ENCODE results near the gene CLECL1.

The CLECL1 gene

DNA sequence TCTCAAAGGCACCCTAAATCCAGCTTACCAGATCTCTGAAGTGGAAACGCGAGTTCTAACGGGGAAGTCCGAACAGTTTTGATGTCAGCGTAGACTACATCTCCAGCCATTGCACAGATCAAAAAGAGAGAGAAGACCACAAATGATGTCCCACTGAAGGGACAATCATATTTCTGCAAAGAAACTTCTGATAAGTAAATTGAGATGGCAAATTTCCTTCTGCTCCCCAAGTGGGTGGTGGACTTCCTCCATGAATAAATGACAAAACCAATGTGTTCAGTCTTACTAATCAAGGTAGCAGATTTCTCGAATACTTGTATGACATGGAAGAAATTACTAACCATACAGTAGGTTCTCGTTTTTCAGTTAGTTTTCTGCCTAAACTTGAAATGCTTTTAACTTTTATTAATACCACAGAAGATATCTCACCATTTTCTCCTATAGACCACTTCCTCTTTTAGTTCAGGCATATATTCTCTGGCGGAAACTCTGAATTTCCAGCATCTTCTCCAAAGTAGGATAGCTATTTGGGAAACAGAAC, at the start of gene CLECL1:
CLECL1 (minus strand) TSS at position 177 of the 541 bp plus-strand sequence.
- no peak for DNase-seq (ENCODE audit: low read depth, low spot score)

DNA sequence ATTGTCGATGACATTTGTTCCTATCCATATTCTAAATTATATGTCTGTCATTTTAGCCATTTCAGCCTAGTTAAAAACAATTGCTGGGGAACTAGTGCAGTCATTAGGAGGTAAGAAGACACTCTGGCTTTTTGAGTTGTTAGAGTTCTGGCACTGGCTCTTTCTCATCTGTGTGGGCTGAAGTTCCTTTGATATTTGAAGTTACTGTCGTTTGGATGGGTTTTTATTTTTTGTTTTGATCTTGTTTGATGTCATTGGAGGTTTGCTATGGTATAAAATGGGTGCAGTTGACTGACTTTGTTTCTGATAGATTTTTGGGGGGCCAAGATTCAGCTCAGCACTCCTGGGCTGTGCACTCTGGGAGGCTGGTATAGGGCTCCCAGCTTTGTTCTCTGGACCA, 48.5 kb upstream of the CLECL1 start:
- no peak for DNase-seq (ENCODE audit: low read depth, low spot score)

DNA sequence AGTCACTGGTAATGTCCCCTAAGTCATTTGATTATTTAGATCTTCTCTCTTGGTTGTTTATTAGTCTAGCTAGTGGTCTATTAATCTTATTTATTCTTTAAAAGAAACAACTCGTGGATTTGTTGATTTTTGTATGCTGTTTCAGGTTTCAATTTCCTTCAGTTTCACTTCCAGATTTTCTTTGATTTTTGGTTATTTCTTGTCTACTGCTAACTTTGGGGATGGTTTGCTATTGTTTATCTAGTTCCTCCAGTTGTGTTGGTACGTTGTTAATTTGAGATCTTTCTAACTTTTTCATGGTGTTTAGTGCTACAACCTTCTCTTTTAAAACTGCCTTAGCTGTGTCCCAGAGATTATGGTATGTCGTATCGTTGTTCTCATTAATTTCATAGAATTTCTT, 46.3 kb upstream of the CLECL1 start:
- DNase-seq (ENCODE audit: low read depth, low spot score) = no peak

DNA sequence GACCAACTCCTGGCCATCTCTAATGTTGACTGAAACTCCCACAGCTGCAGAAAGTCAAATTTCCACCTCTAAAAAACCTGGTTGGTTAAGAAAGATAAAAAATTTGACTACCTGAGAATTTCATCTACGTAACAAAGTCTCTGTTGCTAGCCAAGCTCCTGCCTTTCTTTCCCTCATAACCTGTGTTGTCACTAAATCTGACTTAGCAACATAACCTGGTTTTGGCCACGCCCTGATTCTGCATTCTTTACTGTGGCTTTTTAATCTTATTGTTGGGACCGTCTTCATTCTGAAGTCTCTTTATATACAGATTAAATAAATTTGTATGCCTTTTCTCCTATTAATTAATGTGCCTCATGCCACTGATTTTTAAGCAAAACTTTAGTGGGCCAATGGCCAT, 43.9 kb upstream of the CLECL1 start:
- DNase-seq (ENCODE audit: low read depth, low spot score) = no peak

DNA sequence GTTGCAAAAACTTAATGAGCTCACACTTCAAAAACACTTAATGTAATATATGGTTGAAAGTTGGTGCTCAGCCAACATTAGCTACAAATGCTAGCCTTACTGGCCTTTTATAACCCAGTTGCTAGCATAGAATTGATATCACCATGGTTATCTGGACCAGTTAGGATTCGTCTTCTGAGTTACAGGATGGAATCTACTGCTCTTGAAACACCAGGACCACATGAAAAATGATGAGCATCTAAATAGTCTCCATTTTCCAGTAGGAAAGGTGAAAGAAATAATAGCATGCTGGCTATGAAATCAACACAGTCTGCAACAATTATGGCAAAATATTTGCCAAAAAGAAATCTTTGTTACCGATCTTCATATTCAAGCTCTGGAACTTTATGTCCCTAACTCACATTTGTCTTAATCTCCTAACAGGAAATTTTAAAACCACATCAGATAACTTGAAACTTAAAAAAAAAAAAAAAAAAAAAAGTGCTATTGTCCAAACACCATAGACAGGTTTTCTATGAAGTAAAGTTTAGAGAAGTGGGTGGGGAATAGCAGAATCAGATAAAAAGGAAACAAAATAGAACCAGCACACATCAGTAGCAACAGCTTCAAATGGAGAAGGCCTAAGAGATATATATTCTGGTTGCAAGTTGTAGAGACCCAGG, 40.5 kb upstream of the CLECL1 start:
- DNase-seq (ENCODE audit: low read depth, low spot score) = no peak

DNA sequence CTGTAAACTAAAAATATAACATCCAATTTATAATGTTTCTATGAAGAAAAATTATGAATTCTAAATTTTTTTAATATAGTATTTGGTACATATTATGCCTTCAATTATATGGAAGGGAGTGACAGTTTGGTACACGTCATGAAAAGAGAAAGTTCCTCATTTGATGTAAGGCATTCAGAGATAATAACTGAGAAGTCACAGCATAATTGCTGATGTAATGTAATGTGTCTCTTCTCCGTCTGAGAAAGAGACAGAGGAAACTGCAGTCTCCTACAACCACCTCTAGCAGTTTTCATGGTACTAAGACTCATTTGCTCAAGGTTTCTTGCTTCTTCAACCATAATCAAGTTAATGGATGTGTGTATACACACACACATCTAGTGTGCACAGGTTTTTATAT, 30.1 kb upstream of the CLECL1 start:
- no peak for DNase-seq (ENCODE audit: low read depth, low spot score)

DNA sequence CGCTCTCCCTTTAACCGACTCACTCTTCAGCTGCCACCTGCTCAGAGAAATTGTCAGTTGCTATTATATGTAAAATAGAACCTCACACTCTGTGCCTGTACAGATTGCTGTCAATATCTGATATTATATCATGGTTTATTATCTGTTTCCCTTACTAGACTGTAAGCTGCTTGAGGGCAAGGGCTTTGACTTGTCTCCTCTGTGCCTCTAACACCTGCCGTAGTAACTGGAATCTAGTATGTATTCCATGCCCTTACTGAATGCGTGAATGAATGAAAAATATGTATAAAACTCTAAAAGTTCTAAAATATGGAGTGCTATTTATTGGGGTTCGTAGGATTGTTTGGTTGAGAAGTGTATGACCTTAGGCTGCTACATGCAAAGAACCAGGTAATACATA, 29.5 kb upstream of the CLECL1 start:
- no peak for DNase-seq (ENCODE audit: low read depth, low spot score)

DNA sequence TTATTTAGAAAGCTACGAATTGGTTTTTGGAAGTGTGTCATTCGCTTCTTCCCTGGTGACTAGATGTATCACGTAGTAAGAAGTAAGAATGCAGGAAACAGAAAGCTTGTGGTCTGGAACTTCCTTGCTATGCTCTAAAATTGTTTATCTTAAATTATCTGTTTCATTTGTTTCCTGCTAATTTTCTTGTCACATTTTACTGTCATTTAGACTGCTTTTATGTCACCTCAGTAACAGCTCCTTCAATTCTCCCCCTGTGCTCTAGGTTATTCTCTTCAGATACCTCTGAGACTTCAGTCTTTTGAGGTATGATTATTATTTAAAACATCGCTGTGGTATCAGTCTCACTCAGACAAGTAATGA, 28.5 kb upstream of the CLECL1 start:
- no peak for DNase-seq (ENCODE audit: low read depth, low spot score)

DNA sequence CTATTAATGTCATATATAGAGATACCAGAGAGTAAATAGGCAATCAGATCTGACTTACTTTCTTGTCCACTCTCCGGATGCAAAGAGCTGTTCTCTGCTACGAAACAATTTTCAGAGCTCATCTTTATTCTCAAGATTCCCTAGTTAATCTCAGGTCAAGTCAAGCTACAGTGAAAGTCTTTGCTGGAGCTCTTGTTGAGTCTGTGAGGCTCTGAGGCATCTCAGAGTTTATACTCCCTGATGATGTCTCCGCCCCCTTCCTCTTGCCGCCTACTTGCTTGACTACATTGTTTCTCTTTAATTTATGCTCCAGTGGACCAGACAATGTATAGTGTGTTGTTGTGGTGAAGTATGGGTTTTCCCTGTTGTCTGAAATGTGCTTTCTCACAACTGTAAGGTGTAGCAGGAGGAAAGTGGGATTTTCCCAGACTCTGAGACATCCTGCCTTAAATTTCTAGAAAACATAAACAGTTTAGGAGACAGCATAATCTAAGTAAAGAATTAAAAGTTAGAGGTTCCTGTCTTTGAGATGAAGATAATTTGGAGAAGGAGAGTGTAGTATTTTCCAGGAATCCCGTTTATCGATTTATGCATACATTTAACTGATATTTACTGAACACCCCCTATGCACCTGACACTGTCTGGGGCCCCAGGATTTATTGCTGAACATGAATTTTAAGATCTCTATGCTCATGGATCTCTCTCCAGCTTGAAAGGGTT, 28.0 kb upstream of the CLECL1 start, which contains the start of gene CD69:
CD69 (minus strand) TSS at position 203 of the 720 bp plus-strand sequence; CDS start at position 122, 81 bp downstream.
- no peak for DNase-seq (ENCODE audit: low read depth, low spot score)

DNA sequence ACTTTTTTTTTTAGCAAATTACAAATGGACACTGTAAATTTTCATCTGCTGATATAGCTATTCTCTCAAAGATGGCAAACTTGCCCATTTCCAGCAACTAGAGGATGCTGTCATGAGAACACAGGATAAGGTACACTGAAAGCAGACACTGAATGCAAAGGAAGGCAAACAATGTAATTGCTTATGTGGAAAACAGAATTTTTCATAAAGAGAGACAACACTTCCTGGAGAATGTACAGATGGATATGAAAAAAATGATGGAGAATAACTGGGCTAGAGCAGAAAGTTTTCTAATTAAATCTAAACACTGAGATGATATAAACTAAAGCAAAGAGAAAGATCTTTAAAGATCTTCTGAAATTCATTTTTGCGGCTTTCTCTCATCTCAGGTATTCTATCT, 27.2 kb upstream of the CLECL1 start:
- DNase-seq (ENCODE audit: low read depth, low spot score) = no peak

DNA sequence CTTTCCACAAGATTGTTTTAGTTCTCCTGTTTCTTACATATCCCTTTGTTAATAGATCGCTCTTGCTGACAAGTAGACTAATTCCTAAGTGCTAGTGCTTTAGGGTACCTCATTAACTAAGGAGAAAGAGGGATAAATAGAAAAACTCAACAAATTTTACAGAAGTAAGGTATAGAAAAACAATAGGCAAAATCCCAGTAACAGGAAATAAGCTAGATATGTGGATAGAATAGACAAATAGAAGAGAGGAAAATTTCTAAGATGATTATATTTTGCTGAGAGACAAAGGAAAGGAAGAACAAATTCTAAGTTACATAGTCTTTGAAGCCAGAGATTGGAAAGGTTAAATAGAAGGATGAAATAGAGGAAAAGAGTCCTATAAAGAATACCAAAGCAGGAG, 26.8 kb upstream of the CLECL1 start:
- no peak for DNase-seq (ENCODE audit: low read depth, low spot score)

DNA sequence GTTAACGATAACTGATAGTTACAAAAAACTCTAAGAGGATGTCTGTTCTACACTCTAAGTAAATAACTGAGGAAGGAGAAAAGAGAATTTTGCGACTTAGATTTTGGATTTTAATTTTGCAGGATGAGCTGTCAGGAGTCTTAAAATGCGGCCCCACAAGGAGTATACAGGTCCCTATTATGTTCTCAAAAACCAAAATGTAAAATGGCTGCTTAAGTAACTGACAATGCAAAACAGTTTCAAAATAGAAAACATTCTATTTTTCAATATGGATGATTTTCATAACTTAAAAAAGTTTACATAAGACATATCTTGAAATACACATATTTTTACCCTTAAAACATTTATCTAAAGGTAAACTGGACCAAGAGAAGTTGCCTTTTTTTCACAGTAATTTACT, 25.2 kb upstream of the CLECL1 start:
- DNase-seq (ENCODE audit: low read depth, low spot score) = no peak

DNA sequence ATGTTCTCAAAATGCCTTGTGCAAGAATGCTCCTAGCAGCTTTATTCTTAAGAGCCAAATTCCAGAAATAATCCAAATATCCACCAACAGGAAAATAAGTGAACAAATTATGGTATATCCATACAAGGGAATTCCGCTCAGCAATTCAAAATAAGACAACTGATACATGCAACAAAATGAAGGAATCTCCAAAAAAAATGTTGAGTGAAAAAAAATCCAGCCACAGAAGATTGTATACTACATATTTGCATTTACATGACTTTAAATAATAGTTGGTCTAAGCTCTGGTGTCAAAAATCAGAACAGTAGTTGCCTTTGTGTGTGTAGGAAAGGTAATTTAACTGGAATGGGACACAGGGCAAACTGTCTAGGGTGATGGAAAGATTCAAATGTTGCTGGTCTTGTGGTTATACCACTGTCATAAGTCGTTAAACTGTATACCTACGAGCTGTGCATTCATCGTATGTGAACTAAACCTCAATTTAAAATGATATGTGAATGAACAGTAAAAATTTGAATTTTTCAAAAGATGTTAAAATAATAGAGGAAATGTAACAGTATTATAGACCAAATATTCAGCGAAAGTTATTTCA, 24.6 kb upstream of the CLECL1 start:
- DNase-seq (ENCODE audit: low read depth, low spot score) = no peak

DNA sequence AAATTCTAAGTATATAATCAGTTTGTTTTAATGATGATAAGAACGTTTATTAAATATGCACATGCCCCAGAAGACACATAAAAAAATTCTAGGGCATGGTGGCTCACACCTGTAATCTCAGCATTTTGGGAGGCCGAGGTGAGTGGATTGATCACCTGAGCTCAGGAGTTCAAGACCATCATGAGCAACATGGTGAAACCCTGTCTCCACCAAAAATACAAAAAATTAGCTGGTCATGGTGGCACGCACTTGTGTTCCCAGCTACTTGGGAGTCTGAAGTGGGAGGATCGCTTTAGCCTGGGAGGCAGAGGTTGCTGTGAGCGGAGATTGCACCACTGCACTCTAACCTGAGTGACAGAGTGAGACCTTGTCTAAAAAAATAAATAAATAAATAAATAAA, 23.8 kb upstream of the CLECL1 start:
- DNase-seq (ENCODE audit: low read depth, low spot score) = no peak

DNA sequence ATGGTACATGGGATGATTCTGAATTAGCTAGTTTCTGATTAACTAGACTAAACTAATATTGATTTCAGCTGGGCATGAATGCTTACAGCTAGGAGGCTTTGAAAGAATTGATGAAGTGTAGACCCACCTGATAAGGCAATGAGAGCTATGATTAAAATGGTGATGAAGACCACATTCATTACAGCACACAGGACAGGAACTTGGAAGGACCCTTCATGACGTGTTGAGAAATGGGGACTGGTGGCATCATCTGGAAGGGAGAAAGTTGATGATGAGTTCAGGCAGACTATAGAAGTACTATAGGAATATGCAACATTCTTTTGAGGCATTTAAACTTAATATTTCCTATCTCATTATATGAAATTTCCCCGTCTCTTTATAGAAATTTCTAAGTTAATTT, 23.3 kb upstream of the CLECL1 start:
- no peak for DNase-seq (ENCODE audit: low read depth, low spot score)

DNA sequence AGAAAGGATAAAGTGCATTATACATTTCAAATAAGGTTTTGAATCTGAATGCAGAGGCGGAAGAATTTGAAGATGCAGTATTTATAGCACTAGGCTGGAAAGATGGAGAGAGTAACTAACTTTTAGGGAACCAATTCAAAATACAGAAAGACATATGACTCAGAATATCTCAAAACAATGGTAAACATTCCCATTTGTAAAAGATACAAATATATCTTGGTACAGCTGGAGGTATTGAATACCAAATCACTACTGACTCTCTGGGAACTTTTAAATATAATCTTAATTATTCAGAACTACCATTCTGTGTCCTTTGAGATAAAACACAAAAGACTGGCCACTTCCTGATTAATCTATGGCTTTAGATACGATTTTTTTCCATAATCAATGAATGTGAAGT, 22.7 kb upstream of the CLECL1 start:
- no peak for DNase-seq (ENCODE audit: low read depth, low spot score)

DNA sequence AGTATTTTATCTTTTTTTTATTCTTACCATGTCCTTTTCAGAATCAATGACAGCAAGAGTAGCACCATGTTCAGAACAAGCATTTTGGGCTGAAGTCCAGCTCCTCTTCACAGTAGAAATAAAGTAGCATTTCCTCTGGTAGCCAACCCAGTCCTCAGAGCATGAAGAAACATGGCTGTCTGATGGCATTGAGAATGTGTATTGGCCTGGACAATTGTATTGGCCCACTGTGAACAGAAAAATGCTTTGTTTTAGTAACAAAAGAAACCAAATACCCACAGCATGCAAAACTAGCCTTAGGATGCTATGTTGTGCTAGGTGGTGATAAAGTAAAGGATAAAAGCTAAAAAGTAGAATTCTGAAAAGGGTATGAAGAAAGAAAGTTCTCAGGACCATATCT, 22.1 kb upstream of the CLECL1 start:
- DNase-seq (ENCODE audit: low read depth, low spot score) = no peak

DNA sequence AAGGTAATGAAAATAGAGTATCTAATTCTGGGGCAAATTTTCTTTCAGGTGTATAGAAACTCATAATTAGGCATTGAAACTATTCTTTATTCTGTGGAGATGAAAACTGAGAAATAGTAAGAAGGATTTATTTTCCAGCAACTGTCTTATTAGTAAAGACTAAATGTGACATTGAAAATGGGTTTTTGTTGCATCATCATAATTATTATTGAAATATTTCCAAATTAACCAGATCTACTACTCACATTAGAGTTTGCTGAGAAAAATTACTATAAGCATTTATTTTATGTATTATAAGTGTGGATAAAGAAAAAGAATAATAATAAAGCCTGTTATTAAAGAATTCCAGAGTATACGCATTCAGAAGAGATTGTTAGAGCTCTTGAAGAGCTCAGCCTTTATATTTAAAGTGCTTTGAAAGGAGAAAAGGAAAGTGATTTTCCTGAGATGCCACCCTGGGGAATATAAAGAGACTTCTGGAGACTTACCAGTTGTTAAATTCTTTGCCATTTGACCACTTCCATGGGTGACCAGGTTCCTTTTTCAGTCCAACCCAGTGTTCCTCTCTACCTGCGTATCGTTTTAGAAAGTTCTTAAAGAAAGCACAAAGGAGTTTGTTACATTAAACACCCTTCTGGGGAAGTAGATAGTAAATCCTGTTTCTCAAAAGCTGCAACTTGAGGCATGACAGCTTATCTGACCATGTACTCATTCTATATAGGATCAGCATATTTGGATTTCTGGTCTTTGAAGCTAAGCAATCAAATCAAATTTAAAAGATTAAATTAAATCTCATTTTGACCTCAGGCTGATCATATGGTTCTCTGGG, 21.4 kb upstream of the CLECL1 start:
- no peak for DNase-seq (ENCODE audit: low read depth, low spot score)

DNA sequence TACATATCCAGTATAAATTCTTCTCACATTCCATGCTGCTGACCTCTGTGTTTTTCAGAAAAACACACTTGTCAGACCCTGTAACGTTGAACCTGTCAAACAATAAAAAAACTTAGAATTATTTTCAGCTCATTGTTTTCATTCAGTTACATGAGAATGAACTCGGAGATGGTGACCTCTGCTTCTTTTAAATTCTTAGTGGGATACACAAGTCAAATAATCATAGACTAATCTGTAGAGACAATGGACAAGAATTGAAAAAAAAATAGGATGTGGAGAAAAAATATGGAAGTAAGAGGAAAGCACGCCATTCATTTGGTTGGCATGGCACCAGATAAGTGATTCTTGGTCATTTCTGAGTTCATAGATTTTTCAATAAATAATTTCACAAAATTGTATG, 20.6 kb upstream of the CLECL1 start:
- DNase-seq (ENCODE audit: low read depth, low spot score) = no peak

DNA sequence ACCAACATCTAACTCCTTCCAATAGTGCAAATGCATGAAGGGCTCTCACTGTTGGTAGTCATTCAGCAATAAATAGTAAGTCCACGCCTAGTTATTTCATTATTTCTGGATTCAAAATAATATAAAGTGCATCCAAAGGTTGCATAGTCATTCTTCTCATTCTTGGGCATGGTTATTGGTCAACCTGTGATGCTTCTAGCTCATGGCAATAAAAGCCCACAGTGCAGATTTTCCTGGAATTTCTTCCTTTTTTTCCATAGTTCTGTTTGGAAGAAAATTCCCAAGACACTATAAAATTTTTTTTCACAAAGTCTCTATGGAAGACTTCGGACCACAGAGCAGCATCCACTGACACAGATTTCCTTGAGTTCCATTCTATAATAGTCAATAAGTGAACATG, 20.2 kb upstream of the CLECL1 start:
- no peak for DNase-seq (ENCODE audit: low read depth, low spot score)

DNA sequence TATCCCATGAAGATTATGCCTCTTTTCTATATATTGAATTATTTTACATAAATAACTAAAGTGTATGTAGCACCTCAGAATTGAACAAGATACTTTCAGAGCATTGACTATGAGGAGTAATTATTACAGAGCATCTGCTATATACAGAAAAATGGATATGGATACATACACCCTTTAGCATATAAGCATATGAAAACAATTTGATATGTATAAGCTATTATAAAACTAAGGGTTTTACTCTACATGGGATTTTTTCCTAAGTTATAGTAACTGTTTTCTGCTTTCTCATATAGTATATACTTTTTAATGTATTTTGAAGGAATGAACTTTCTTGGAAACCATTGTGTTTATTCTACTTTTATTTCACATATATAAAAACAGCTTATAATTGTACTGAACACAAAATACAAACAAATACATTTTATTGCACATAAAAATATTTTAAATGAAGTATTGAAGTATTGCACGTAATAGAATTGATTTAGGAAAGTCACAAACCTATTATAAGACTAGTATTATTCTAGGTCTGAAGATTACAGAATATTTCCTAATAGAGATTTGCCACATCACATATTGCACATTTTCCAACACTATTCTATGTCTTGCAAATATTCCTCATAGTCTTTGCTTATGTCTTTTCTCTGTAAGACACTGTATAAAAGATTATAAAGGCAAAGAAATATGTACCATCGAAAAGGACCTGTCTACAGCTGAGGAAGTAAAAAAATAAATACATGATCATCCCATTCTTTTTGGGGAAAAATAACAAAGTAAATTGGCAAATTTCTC, 19.4 kb upstream of the CLECL1 start:
- DNase-seq (ENCODE audit: low read depth, low spot score) = no peak
